Measurements from ENCODE around the gene ORC1.

GRCh38 chr1:52328615-52329014, 75.6 kb downstream of the ORC1 start:
- TF ChIP-seq CTCF (conservative IDR thresholded peaks at IDR 0.05) (no peak), ZFX (IDR thresholded peaks at IDR 0.05) (no peak)
